Transverse colon (tissue), 4 donors: Measurements from ENCODE around the gene GLDC. TPM values are rescaled to one million over a fixed set of nuclear protein-coding genes. Genes with fewer than 3 reads are reported as not detected.
"Not testable (repeated sequence)": the region's sequence is repeated elsewhere in the genome, so short reads cannot be mapped to it uniquely, and the experiment has no call there.

ENCODE experiments used
- DNase-seq: peaks from one replicate; pipeline ENCODE4 v3.0.0-alpha.2; 2019
- H3K27ac ChIP-seq, 4 donors: fragments of 200-600 bp; sonication (generic); 2 replicates each; pipeline ENCODE4 v1.5.1; 2016 to 2018; ENCODE audit warnings: inconsistent platforms in 4 of 4
- H3K27me3 ChIP-seq: fragments of 200-600 bp; sonication (generic); 2 replicates; pipeline ENCODE4 v1.5.1; 2017; ENCODE audit warnings: inconsistent platforms
- H3K36me3 ChIP-seq, 4 donors: fragments of 200-600 bp; sonication (generic); 2 replicates each; pipeline ENCODE4 v1.5.1; 2017 to 2019; ENCODE audit warnings: inconsistent platforms in 4 of 4
- H3K4me1 ChIP-seq, 4 donors: fragments of 200-600 bp; sonication (generic); 2 replicates each; pipeline ENCODE4 v1.5.1; 2017 to 2020; ENCODE audit warnings: inconsistent platforms in 4 of 4
- H3K4me3 ChIP-seq, 4 donors: fragments of 200-600 bp; sonication (generic); 1 replicate in 1 of 4; 2 replicates in 3 of 4; pipeline versions ENCODE4 v1.5.1 to v1.6.1; 2017 to 2019; ENCODE audit warnings: inconsistent platforms in 4 of 4
- H3K9me3 ChIP-seq, 2 donors: fragments of 200-600 bp; sonication (generic); 2 replicates each; pipeline ENCODE4 v1.5.1; 2017 to 2019; ENCODE audit warnings: inconsistent platforms in 2 of 2
- CTCF ChIP-seq, 5 experiments: fragments of 200-600 bp in 3 of 5; fragments of 450-650 bp in 2 of 5; sonication (generic) in 3 of 5; IDR thresholded peaks; 1 replicate in 2 of 5; 2 replicates in 3 of 5; pipeline ENCODE4 v1.5.1; 2016 to 2017; ENCODE audit warnings: antibody characterized with exemption in 5 of 5, inconsistent platforms in 3 of 5, mild to moderate bottlenecking in 2 of 5, moderate library complexity in 1 of 5
- EP300 ChIP-seq: sonication (generic); formaldehyde crosslinking; IDR thresholded peaks from one replicate; pipeline ENCODE4 v1.6.1; 2017; ENCODE audit warnings: antibody characterized with exemption, low read depth
- POLR2A ChIP-seq: fragments of 450-650 bp; IDR thresholded peaks from one replicate; pipeline ENCODE4 v1.6.1; 2016; ENCODE audit warnings: antibody characterized with exemption, mild to moderate bottlenecking, moderate library complexity
- POLR2AphosphoS5 ChIP-seq, 3 donors: sonication (generic); formaldehyde crosslinking; IDR thresholded peaks; one replicate each; pipeline ENCODE4 v1.6.1; 2016; ENCODE audit warnings: antibody characterized with exemption in 3 of 3
- WGBS, 2 donors: methylation state at CpG; one replicate each; pipeline ENCODE4 v1.1.5; 2018; ENCODE audit warnings: low coverage in 1 of 2; 5-methylcytosine and 5-hydroxymethylcytosine counted together
- in situ Hi-C, 4 donors: fragments of 200-750 bp; cut with MboI; loops; one replicate each; pipeline versions ENCODE4 v1.15.0 to v1.15.1; 2017; ENCODE audit warnings: low sequenced_read_pairs in 3 of 4, low pct_ligation_motif_present in 1 of 4, low pct_unique_long_range_greater_than_20kb in 1 of 4
- intact Hi-C: fragments of 100-400 bp; cut with DNase I; formaldehyde crosslinking; loops from one replicate; pipeline ENCODE4 v1.15.1; 2023; ENCODE audit warnings: low total_unique reads
- total RNA-seq, 4 donors: library from RNA; depleted of rRNA; stranded (reverse); fragments of >200 nt; gene quantifications; one replicate each; pipeline ENCODE4 v1.1.0, GENCODE V29; 2016

Gene GLDC
- total RNA-seq = 10 to 100 TPM in 1 of 4 donors, 1 to 10 TPM in 1, under 1 TPM in 1, not detected in 1; 0.41 to 70.7 (median 2.4) TPM

DNA sequence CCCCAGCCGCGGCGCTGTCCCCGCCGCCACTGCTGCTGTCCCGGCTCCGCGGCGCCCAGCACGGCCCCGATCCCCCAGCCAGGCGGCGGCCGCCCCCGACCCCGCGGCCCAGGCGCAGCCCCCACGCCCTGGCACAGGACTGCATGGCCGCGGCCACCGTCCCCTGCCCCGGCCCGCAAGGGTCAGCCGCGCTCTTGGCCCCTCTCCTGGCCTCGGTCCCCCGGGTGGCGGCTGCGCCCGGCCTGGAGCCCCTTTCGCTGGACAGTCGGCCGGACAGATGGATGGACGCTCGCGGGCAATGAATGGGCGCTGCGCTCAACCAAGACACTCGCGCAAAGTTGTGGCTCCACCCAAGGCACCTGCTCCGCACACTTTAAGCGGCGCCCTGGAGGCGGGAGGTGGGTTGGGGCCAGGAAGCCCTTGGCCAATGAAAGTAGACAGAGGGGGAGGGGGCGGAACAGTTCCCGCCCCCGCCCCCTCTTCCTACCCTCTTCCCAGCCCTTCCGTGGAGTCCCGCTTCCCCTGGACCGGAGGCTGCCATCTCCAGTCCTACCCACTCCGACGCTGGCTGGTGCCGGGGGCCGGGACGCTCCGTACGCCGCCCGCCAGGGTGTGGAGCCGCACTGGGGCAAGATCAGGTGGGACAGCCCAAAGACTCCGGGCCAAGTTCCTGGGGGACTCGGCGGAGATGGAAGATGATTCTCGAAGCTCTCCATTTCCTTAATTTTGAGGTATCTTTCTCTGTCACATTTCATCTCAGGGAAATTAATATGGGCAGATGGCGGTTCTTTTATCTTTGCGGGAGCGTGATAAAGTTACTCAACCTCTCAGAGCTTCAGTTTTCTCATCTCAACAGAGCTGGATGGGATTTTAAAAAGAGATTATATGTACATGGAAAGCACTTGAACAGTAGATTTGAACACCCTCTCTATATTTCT, at the start of gene GLDC:
GLDC (minus strand) TSS at position 375 of the 938 bp plus-strand sequence; CDS start at position 145, 230 bp downstream.
- H3K27me3 ChIP-seq = peaks cover 76% of the 10 kb centered on the region
- no peaks in the 10 kb centered on the region for H3K9me3 ChIP-seq
- peak within 1 kb of the TSS in 3 of 4 donors; percentile 34 to 48 (median 37) for H3K4me3 ChIP-seq
- 1 to 3% methylated on average over 3 to 39 of the region's 68 CpGs for WGBS, 2 donors
- in situ Hi-C loops = no loop called here
- no peak for TF ChIP-seq CTCF (IDR thresholded peaks at IDR 0.05)
- no peak for TF ChIP-seq EP300
- no peak for TF ChIP-seq POLR2A
- TF ChIP-seq POLR2AphosphoS5 (IDR thresholded peaks at IDR 0.05) = no peak
- peaks cover 0 to 17% (median 15%) of the 10 kb centered on the region in 4 donors for H3K4me1 ChIP-seq
- intact Hi-C loops = no loop called here
- peak; percentile 62 for DNase-seq
- no peak within 1 kb of the TSS for H3K27ac ChIP-seq
- H3K36me3 ChIP-seq = no peaks in the 10 kb centered on the region

- in situ Hi-C loops = no loop called here
- no peaks in the 10 kb centered on the region for H3K9me3 ChIP-seq
- TF ChIP-seq POLR2A (no peak), POLR2AphosphoS5 (IDR thresholded peaks at IDR 0.05) (no peak), EP300 (no peak), CTCF (IDR thresholded peaks at IDR 0.05) (no peak)
Measured at GRCh38 chr9:6692881-6693361, 47.4 kb upstream of the GLDC start.

GRCh38 chr9:6692433-6692832, 46.9 kb upstream of the GLDC start:
- DNase-seq = no peak
- 81 to 93% methylated on average over 6 of the region's 6 CpGs for WGBS, 2 donors
- Histone ChIP-seq H3K4me1 (peaks cover 0 to 4% (median 0%) of the 10 kb centered on the region in 4 donors), H3K4me3 (no peak overlapping the region), H3K27me3 (no peaks in the 10 kb centered on the region), H3K27ac (no peak overlapping the region), H3K9me3 (no peaks in the 10 kb centered on the region), H3K36me3 (no peaks in the 10 kb centered on the region)
- intact Hi-C loops (no loop called here), in situ Hi-C loops (no loop called here)
- TF ChIP-seq EP300 (no peak), POLR2A (no peak), POLR2AphosphoS5 (IDR thresholded peaks at IDR 0.05) (no peak), CTCF (IDR thresholded peaks at IDR 0.05) (no peak)

More at GRCh38 chr9:6692881-6693361, 47.4 kb upstream of the GLDC start:
- DNase-seq = no peak
- no peaks in the 10 kb centered on the region for H3K27me3 ChIP-seq
- intact Hi-C loops = no loop called here
- WGBS, 2 donors = 67 to 73% methylated on average over 7 to 9 of the region's 9 CpGs
- H3K4me3 ChIP-seq = no peak overlapping the region
- no peak overlapping the region for H3K27ac ChIP-seq
- peaks cover 0 to 4% (median 0%) of the 10 kb centered on the region in 4 donors for H3K4me1 ChIP-seq
- no peaks in the 10 kb centered on the region for H3K36me3 ChIP-seq

GRCh38 chr9:6690675-6691070, 45.1 kb upstream of the GLDC start:
- H3K4me3 ChIP-seq, H3K4me1 ChIP-seq, H3K36me3 ChIP-seq, in situ Hi-C loops, DNase-seq, H3K27me3 ChIP-seq, intact Hi-C loops, H3K9me3 ChIP-seq: not testable (repeated sequence)
- 83 to 94% methylated on average over 3 to 7 of the region's 7 CpGs for WGBS, 2 donors
- peak overlapping the region in 1 of 4 donors; percentile 26 for H3K27ac ChIP-seq
